GM21381 (cell line): ENCODE measurements around the gene LYPD4.
"Not testable (repeated sequence)": the region's sequence is repeated elsewhere in the genome, so short reads cannot be mapped to it uniquely, and the experiment has no call there.

ENCODE experiments used
- ATAC-seq: cut with Tn5 transposase; IDR thresholded peaks from one replicate; pipeline ENCODE4 v1.9.1; 2021; ENCODE audit warnings: mild to moderate bottlenecking, moderate library complexity; ENCODE audit not compliant: unreplicated experiment

The LYPD4 gene

DNA sequence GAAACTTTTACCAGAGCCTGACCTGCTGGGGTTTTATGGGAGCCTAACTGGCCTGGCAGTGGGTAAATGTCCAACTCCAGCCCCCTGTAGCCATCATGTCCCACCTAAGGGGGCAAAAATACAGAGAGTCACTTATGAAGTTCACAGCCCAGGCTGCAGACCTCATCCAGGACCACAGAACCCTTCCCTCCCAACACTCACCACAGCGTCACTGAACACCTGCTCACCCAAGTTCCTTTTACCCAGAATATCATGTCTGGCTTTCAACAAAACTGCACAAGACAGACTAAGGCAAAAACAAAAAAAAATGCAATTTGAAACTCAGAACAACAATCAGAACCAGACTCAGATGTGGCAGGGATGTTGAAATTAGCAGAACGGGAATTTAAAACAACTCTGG lies 41.7 kb downstream of the LYPD4 start:
- ATAC-seq, result no peak

DNA sequence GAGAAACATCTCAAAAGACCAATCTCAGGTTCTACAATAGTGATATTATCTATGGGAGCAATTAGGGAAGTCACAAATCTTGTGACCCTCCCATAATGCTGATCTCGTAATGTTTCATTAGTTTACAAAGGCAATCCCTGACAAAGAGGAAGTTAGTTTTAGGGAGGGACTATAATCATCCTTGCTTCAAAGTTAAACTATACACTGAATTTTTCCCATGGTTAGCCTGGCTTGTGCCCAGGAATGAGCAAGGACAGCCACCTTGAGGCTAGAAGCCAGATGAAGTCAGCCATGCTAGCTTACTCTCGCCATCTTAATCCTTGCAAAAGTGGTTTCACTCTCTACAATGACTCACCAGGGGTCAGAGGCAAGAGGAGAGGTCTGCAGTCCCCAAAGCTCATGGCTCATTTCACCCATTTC lies 42.7 kb downstream of the LYPD4 start:
- ATAC-seq, result no peak

DNA sequence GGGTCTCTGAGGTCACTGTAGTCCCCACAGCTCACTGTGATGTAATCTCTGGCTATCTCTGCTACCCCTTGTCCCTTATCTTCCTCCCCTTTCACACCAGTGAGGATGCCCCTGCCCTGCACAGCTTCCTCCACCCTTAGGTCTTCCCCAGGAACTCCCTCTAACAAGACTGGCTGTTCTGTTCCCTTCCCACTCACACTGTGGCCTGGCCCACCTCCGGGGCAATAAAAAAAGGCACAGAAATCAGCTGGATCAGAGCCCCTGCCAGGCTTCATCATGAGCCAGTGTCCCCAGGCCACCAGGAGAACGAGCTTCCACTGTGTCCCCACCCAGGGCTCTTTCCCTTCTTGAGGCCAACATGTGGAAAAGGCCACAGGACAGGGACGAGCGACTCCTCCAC lies 43.5 kb downstream of the LYPD4 start:
- ATAC-seq, result no peak

DNA sequence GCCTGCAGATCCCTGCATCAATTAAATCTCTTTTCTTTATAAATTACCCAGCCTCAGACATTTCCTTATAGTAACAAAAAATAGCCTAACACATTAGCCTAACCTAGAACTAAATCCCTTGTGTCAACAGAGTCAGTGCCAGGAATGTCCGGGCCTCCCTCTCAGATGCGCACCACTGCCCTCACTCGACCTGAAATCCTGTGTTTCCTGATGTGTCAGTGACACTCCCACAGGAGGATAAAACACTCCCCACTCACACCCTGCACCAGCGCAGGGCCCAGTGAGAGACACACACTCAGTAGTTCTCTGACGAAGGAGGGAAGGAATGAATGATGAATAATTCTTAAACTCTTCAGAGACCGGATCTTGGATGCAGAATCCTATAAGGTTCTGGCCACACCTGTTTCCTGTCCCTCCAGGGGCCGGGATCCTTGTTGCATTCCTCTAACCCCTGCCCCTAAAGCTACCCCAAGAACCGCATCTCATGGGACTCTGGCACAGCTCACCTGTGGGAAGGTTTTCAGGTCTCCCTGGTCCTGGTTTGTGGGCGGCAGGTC lies 45.0 kb downstream of the LYPD4 start:
- no peak for ATAC-seq

DNA sequence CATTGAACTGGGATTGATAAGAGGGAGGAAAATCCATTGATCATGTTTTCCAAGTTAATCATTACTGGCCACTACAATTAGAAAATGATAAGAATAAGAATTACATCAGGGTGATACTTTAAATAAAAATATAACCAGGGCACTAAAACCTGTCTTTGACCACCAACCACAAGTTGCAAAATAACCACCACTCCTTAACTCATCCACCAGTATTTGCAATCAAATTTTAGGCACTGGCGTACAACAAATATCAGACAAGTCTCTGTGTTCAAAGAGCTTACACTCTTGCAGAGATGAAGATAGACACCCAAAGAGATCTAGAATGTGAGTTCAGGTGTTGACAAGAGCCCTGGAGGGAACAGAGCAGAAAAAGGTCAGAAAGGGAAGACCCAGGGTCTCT lies 47.6 kb downstream of the LYPD4 start:
- ATAC-seq, result no peak

DNA sequence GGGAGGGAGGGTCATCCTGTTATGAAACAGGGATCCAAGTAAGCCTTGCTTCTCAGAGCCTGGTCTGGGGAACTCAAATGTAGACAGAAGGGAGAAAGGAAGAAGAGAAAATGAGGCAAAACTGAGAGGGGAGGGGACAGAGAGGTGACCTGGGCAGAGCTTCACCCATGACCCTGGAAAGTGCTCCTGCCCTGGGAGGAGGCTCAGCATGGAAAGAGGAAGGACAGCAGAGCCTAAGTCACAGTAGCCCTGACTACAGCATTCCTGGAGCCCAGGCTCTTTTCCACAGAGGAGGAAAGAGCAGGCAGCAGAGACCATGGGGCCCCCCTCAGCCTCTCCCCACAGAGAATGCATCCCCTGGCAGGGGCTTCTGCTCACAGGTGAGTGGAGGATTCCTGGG lies 48.1 kb downstream of the LYPD4 start, which contains the start of gene CEACAM3:
Gene CEACAM3, plus strand, starts transcription at position 226 of the 400 bp plus-strand sequence. Its CDS starts 91 bp downstream, at position 317.
- no peak for ATAC-seq

DNA sequence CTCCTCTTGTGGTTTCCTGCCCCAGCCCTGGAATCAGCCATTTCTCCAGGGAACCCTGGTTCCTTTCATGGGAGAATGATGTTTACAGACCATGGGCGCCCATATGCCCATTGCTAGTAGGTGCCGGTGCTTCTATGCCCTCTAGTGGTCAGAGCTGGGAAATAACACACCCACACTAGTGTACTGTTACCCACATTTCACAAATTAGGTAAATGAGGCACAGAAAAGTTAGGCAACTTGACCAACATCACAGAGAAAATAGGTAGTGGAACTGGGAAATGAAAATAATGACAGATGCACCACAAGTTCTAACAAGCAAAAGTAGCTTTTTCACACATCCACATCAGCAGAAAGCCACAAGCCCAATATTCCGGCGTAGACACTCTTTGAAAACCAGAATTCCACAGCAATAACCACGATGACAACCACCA lies 49.4 kb downstream of the LYPD4 start:
- no peak for ATAC-seq

DNA sequence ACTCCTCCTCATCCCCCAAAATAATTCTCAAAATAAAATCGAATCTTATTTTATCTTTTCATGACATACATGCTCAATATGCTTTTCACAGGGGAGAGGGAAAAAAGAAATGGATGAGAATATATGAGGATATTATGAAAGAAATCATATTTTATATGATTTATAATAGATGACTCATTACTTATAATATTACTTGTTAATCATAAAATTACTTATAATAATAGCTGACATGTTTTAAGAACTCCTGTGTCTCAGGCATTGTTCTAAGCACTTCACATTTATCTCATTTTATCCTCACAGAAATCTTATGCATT lies 51.1 kb downstream of the LYPD4 start:
- no peak for ATAC-seq

DNA sequence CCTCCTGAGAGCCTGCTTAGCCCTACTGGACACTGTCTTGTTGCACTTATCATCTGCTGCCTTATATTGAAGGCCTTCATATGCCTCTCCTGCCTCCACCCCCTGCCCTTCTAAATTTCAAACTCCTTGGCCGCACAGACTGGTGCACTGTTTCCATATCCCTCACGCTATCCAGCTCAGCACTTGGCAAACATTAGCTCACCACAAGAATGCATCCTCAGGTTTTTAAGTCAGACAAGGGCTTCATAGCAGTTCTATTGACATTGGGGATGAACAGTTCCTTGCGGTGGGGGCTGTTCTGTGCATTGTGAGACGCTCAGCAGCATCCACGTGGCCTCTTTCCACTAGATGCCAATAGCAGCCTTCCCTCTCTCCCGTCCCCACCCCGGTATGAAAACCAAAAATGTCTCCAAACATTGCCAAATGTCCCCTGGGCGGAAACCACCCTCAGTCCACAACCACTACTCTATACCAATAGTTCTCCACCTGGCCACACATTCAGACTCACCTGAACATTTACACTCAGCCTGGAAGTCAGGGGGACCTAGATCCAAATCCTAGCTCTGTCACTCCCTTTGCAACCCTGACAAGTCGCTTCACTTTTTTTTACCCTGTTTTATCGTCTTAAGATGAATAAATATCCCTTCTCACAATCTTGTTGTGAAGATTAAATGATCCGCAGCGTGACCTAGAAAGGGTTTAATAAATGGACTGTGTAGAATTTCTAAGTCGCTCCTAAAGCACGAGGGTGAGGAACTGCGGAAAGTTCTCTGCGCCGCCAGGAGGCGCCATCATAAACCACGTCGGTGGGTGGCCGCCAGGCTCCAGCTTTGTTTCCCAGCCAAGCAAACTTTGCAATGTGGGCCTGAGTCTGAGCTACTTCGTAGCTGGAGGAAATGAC lies 51.7 kb downstream of the LYPD4 start:
- ATAC-seq, result no peak

DNA sequence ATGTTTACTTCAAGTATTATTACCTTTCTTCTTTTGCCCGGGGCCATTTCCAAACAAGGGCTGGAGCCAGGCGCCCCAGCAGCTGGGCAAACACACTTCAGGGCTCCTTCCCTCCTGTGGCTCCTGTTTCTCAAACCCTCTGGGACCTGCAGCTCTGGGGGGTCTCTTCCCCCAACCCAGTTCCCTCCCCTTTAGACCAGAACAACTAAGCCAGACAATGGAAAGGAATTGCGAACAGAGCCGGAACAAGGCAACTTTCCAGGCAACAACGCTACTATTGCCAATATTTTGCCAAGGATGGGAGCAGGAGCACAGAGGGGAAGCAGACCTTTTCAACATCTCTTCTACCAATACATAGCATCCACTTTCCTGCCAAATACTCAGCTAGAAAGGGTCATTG lies 55.4 kb downstream of the LYPD4 start:
- not testable (repeated sequence) for ATAC-seq

DNA sequence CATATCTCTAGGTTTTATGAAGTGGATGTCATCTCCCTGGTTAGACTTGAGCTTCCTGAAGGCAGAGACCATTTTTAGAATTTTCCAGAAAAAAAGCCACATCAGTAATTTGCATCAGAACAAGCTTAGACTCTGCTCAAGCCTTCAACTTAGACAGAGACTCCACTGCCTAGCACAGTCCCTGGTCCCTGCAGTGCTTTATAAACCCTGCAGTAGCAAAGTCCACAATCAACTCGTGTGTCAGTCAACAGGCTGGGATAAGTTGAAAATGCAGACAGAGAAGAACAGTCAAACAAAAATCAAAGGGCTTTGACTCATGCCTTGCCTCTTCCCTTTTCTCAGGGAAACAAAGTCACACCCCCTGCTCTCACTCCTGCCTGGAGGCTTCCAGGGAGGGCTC lies 56.0 kb downstream of the LYPD4 start:
- ATAC-seq, result not testable (repeated sequence)
